ENCODE measurements around the gene SELENON. TPM values are rescaled to one million over a fixed set of nuclear protein-coding genes. Genes with fewer than 3 reads are reported as not detected.
A peak's percentile ranks its signal among the peaks of the same experiment; 100 is the strongest.

SELENON gene
- total RNA-seq, 2 experiments from 2014 or later, result 9.9 to 28.3 TPM

- no peak overlapping the region for H2AFZ ChIP-seq (ENCODE audit: low read length)
- H3K4me3 ChIP-seq (ENCODE audit: low read depth, low read length, poor library complexity, severe bottlenecking), result no peak overlapping the region
- H3K27ac ChIP-seq (ENCODE audit: low read depth, low read length, poor library complexity, severe bottlenecking), result no peak overlapping the region
- no peaks in the 10 kb centered on the region for H4K20me1 ChIP-seq (ENCODE audit: insufficient read depth, low read length)
- intact Hi-C loops (cut with micrococcal nuclease; ENCODE audit: unreplicated experiment), result loop anchor here (5.0 kb wide), 1 partner anchor 297 kb away; no protein-coding TSS in a partner anchor
- H3K79me2 ChIP-seq (ENCODE audit: insufficient read depth, low read depth, low read length), result no peaks in the 10 kb centered on the region
- ChIA-PET CTCF (ENCODE audit: unreplicated experiment) (interaction anchor here (0.5 to 0.7 kb wide), 2 partner anchors 21 to 223 kb away, joined by 4 read pairs; no protein-coding TSS in a partner anchor), POLR2A (no interaction called here)
- H3K36me3 ChIP-seq (ENCODE audit: insufficient read depth, low read length), result no peaks in the 10 kb centered on the region
- no peak overlapping the region for H3K4me2 ChIP-seq (ENCODE audit: low read length)
- TF ChIP-seq EZH2phosphoT487 (IDR thresholded peaks at IDR 0.05; ENCODE audit: borderline replicate concordance, low read depth, low read length), result no peak
- TF ChIP-seq CTCF (conservative IDR thresholded peaks at IDR 0.05; ENCODE audit: low read length), result 0 out of 2 replicates have a peak, but pooled peaks have one; percentile 12
- no peak for DNase-seq (ENCODE audit: low spot score)
- H3K4me1 ChIP-seq (ENCODE audit: insufficient read depth, low read length, poor library complexity, severe bottlenecking), result peaks cover 47% of the 10 kb centered on the region
- BruUV-seq (replicated peaks), result no TSS peak
- no peaks in the 10 kb centered on the region for H3K9me2 ChIP-seq (ENCODE audit: insufficient read depth, low read length)
- H3K9me3 ChIP-seq (ENCODE audit: low read length), result no peaks in the 10 kb centered on the region
Measured at GRCh38 chr1:25798666-25799351, 1.2 kb upstream of the SELENON start.

DNA sequence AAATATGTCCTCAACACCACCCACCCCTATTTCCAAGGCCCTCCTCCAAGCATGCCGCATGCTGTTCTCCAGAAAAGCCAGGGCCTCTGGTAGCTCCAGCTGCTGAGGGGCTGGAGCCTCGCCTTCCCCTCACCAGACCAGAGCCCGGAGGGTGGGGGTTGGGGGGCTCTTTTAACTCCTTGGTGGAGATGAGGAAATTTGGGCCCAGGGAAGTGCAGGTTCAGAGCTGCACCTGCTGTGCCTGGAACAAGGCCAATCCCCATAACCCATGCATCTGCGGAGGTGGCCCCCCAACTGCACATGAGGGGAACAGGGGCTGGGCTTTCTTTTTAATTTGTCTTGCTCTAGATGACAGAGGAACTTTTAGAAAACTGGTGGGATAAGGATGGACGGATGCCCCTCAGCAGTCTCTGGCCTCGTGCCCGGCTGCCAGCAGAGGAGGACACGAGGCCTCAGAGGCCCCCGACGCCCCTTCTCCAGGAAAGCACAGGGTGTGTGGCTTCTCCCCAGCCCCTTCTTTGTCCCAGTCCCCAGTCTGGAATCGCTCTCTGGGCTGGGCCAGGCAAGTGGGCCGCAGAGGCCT, 550 bp upstream of the SELENON start:
- Histone ChIP-seq H3K9me3 (ENCODE audit: low read length) (no peaks in the 10 kb centered on the region), H3K4me3 (ENCODE audit: low read depth, low read length, poor library complexity, severe bottlenecking) (peak overlapping the region; percentile 57), H3K9me2 (ENCODE audit: insufficient read depth, low read length) (no peaks in the 10 kb centered on the region), H3K36me3 (ENCODE audit: insufficient read depth, low read length) (no peaks in the 10 kb centered on the region), H3K4me1 (ENCODE audit: insufficient read depth, low read length, poor library complexity, severe bottlenecking) (peaks cover 47% of the 10 kb centered on the region), H3K79me2 (ENCODE audit: insufficient read depth, low read depth, low read length) (no peaks in the 10 kb centered on the region), H3K27ac (ENCODE audit: low read depth, low read length, poor library complexity, severe bottlenecking) (no peak overlapping the region), H4K20me1 (ENCODE audit: insufficient read depth, low read length) (no peaks in the 10 kb centered on the region), H2AFZ (ENCODE audit: low read length) (peak overlapping the region; percentile 55; the same call in 1 of the 2 replicates), H3K4me2 (ENCODE audit: low read length) (peak overlapping the region; percentile 67)
- BruUV-seq (replicated peaks), result no TSS peak
- TF ChIP-seq CTCF (conservative IDR thresholded peaks at IDR 0.05; ENCODE audit: low read length) (no peak), EZH2phosphoT487 (IDR thresholded peaks at IDR 0.05; ENCODE audit: borderline replicate concordance, low read depth, low read length) (no peak)
- intact Hi-C loops (cut with micrococcal nuclease; ENCODE audit: unreplicated experiment), result loop anchor here (5.0 kb wide), 1 partner anchor 297 kb away; no protein-coding TSS in a partner anchor
- no peak for DNase-seq (ENCODE audit: low spot score)
- CTCF ChIA-PET (ENCODE audit: unreplicated experiment), result interaction anchor here (0.5 kb wide), 1 partner anchor 224 kb away, joined by 4 read pairs; no protein-coding TSS in a partner anchor
- POLR2A ChIA-PET, result interaction anchor here (0.6 kb wide), 1 partner anchor 11 kb away, joined by 3 read pairs; no protein-coding TSS in a partner anchor
